ENCODE data around the gene CBX2. TPM values are rescaled to one million over a fixed set of nuclear protein-coding genes. Genes with fewer than 3 reads are reported as not detected.

The CBX2 gene
- total RNA-seq, 1 experiment from 2014 or later, result 8.0 TPM

GRCh38 chr17:79786930-79787643 lies 9.1 kb downstream of the CBX2 start:
- DNase-seq (ENCODE audit: low read depth), result no peak

- no peak for DNase-seq (ENCODE audit: low read depth)
These were observed 10.5 kb downstream of the CBX2 start for GRCh38 chr17:79788455-79788854.

- DNase-seq (ENCODE audit: low read depth), result no peak
These were observed 11.3 kb downstream of the CBX2 start for GRCh38 chr17:79788989-79789942.

- DNase-seq (ENCODE audit: low read depth), result no peak
These were observed 12.2 kb downstream of the CBX2 start for GRCh38 chr17:79789943-79790804.

GRCh38 chr17:79790805-79791734 lies 13.1 kb downstream of the CBX2 start:
- DNase-seq (ENCODE audit: low read depth), result no peak

GRCh38 chr17:79791735-79792161 lies 13.8 kb downstream of the CBX2 start:
- no peak for DNase-seq (ENCODE audit: low read depth)

- no peak for DNase-seq (ENCODE audit: low read depth)
These were observed 14.5 kb downstream of the CBX2 start for GRCh38 chr17:79792341-79792871.

- DNase-seq (ENCODE audit: low read depth), result no peak
These were observed 15.3 kb downstream of the CBX2 start for GRCh38 chr17:79792984-79793923.

- no peak for DNase-seq (ENCODE audit: low read depth)
These were observed 16.0 kb downstream of the CBX2 start for GRCh38 chr17:79793924-79794304.

GRCh38 chr17:79794659-79795511 lies 16.9 kb downstream of the CBX2 start:
- no peak for DNase-seq (ENCODE audit: low read depth)

GRCh38 chr17:79795795-79796443 lies 18.0 kb downstream of the CBX2 start:
- no peak for DNase-seq (ENCODE audit: low read depth)

GRCh38 chr17:79796444-79796762 lies 18.5 kb downstream of the CBX2 start:
- no peak for DNase-seq (ENCODE audit: low read depth)

- DNase-seq (ENCODE audit: low read depth), result peak; percentile 97
These were observed 19.0 kb downstream of the CBX2 start, which contains the start of gene CBX8 for GRCh38 chr17:79796763-79797491. CBX8 (minus strand) TSS chr17:79797077; CDS start chr17:79796998, 79 bp downstream.

GRCh38 chr17:79797492-79798298 lies 19.7 kb downstream of the CBX2 start:
- no peak for DNase-seq (ENCODE audit: low read depth)

GRCh38 chr17:79798299-79799173 lies 20.6 kb downstream of the CBX2 start:
- no peak for DNase-seq (ENCODE audit: low read depth)

Data from HT1080 (cell line).